Stimulated activated CD4-positive, alpha-beta T cell treated with anti-CD3 and anti-CD28 coated beads, Interleukin-12 subunit alpha, Interleukin-12 subunit beta, amount 100 ng/mL, for 4 hours (primary cell): ENCODE measurements around the gene HORMAD2.
A peak's percentile ranks its signal among the peaks of the same experiment; 100 is the strongest.

Source experiments
- DNase-seq: peaks from one replicate; pipeline ENCODE4 v3.0.0-alpha.2; 2020

The HORMAD2 gene

DNA sequence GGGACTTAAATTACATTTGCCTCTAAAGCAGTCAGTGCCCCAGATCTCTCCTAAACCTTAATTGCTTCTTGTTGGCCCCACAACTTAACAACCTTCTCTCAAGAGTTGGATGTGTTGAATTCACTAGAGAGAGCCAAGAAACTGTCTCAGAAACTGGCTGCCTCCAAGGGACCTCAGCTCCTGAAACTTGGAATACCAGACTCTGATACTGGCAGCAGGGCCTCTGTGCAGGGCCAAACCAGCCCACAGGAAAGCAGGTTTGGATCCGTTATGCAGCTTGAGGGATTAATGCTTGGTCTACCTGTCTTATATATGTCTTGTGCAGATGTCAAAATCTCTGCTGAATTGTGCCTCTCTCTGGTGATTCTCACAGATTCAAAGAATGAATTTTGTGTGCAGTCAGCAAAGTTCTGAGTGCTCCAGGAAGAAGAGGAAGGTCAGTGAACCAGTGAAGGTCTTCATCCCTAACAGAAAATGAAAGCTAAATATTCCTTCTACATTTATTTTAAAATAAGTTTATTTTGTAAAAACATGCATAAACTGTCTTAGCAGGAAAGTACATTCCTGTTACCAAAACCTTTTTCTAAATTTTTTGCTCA, 95.5 kb downstream of the HORMAD2 start:
- no peak for DNase-seq

GRCh38 chr22:30176431-30176830, 96.2 kb downstream of the HORMAD2 start:
- DNase-seq, result no peak

DNA sequence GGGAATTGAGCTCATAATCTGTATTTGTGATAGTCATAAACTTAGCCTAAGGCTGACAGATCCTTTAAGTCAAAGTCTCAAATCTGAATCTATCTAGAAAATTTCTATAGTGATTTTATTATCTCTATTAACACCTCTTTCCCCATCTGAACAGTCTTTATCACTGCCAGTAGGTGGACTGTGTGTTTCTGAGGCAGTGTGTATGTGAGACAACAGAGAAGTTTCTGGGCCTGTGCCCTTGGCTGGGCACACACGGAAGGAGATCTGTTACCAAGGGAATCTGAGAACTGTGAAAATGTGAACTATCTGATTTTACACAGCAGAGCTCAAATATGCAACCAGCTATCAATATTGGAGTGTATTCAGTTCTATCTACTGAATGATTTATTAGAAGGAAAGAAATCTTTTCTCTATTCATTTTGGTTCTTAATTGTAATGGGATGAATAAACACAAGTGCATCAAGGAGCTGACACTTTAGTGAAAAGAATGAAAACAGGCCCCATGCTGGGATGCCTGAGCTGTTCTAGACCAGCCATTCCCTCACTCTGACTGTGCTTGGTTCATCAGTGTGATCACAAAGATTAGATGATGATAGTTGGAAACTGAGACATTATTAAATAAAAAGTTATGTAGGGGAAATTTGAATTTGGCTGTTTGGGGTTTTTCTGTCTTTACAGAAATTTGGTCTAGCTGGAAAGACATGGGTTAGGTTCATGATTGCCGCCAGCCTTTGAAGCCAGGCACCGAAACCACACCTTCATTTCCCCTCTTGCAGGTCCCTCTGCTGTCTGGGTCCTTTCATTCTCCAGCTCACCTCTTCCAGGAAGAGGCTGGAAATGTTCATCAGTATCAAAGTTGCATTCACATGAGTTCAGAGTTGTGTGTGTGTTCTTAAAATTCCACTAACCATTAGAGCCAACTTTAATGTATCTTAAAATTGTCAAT, 98.2 kb downstream of the HORMAD2 start:
- DNase-seq, result peak; percentile 52

DNA sequence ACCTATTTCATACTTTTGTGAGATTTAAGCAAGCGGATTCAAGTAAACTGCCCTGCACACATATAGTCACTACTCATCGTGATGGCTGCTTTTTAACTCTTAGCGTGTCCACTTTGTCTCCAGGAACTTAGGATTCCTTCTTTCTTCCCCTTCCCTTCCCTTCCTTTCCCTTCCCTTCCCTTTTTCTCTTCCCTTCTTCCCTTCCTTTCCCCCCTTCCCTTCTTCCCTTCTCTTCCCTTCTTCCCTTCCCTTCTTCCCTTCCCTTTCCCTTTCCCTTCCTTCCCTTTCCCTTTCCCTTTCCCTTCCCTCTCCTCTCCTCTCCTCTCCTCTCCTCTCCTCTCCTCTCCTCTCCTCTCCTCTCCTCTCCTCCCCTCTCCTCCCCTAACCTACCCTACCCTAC, 100.4 kb downstream of the HORMAD2 start:
- no peak for DNase-seq

DNA sequence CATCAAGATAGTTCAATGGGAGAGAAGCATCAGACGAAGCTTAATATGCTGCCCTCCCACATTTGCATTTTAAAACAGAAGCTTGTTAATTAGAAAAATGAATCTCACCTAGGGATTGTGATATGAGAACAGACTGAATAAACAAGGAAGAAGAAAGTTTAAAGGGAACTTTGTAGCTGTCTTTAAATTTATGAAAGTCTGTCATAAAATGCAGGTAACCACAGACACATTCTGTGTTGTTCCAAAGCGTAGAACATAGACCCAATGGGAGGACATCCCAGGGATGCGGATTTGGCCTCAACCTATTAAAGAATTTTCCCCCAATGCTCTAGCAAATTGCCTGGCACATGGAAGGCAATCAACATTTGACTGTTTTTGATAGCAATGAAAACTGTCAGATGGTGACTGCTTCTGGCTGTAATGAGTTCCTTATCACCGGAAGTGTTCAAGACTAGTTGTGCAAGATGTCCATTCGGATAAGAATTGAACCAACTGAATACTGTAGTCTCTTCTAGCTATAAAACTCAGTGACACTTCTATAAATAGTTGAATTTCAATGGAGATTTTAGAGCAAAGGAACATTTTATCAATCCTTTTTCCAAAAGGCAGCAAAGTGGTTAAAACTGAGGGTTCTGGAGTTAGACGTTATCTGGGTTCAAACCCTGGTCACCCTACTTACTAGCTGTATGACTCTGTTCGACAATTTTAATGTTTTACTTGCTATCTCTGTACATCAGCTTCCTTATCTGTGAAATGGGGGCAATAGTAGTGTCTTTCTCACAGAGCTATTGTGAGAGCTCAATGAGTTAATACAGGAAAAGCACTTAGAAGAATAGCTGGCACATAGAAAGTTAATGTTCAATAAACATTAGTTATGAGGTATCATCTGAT, 101.4 kb downstream of the HORMAD2 start:
- DNase-seq, result no peak

DNA sequence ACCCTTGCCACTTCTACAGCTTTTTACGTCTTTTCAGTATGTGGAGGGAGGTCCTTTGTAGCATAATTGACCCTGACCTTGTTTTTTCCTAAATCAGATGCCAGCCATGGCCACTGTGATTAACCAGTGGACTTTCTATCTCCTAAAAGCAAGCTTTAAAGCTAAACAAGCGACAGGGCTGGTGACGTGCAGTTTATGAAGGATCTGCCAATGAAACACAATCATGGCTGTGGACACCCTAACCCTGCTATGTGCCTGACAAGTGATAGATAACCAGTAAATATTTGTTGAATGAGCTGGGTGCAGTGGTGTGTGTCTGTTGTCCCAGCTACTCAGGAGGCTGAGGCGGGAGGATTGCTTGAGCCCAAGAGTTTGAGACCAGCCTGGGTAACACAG, 102.1 kb downstream of the HORMAD2 start:
- DNase-seq, result no peak

GRCh38 chr22:30182815-30183214, 102.6 kb downstream of the HORMAD2 start:
- DNase-seq, result no peak

DNA sequence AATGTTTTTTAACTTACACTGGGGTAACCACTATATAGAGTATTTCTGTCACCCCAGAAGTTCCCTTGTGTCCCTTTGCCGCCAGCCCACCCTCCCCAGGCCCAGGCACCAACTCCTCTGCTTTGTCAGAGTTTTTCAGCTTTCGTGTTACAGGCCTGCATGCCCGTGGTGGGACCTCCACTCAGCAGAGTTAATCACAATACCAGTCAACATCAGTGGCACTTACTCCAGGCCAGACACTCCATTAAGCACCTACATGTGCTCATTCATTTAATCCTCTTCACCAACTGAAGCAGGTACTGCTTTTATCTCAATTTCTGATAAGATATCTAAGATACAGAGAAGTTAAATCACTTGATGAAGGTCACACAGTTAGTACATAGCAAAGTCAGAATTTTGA, 103.0 kb downstream of the HORMAD2 start:
- DNase-seq, result no peak

DNA sequence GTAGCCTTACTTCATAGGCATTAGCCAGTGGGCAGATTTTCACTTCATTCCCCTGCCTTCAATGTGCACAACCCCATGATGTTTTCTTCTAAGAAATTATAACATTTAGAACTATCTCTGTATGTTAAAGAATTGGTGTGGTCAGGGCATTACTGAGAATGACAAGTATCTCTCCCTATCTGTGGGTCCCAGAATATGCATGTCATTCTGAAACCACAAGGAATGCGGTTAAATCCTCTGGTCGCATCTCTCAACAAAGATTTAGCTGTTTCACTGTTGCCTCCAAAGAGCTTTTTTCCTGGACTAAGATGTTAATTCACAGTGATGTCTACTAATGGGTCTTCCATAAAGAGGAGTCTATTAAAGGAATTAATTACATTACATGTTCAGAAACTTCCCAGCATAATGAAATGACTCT, 103.6 kb downstream of the HORMAD2 start:
- no peak for DNase-seq

DNA sequence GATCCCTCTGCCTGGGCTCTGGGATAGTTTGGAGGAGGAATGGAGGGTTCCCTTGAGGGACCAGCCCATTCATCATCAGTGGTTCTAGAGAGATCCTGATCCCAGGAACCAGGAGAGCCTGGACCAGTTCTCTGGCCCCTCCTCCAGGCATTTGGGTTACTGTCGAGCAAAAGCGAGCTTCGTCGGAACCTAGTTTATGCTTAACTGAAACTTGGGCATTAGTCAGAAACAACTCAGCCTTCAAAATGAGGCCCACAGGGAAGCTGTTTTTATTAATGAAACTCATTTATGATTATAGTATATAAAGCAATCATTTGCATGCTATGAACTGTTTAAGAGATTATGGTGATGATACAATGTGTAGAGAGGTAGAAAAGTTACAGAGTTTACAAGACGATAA, 104.9 kb downstream of the HORMAD2 start:
- DNase-seq, result no peak

DNA sequence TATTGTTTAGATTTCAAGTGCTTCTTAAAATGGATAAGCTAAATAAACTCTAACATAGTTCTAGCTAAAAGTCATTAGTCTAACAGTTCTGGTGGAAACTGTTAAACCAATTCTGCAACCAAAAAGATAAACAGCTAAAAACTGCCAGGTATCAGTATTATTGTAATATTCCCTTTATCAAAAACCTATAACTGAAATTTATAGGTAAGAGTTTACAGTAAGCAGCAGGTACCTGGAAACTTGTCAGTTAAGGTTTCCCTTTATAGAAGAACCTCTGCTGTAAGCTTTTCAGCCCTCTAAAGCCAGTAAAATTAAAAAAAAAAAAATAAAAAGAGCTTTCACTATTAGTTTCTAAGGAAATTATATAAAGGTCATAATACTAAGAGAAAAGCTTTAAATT, 105.3 kb downstream of the HORMAD2 start:
- DNase-seq, result no peak

DNA sequence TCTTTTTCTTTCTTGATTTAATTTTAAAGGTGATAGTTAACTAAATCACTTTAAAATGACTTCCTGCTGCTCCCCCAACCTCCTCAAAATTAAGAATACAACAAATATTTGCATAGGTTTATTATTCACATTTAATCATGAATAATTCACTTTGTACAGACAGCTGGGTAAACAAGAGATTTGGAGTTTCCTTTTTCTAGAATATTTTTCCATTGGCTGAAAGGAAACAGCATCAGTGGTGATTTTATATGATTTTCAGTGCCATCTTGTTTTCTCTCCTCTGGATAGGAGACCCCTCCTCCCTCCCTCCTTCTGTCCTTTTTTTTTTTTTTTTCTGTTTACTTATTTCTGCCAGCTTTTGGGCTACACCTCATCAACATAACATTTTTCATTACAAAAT, 105.8 kb downstream of the HORMAD2 start:
- no peak for DNase-seq

- DNase-seq, result no peak
These were observed 106.2 kb downstream of the HORMAD2 start for GRCh38 chr22:30186510-30186909.

DNA sequence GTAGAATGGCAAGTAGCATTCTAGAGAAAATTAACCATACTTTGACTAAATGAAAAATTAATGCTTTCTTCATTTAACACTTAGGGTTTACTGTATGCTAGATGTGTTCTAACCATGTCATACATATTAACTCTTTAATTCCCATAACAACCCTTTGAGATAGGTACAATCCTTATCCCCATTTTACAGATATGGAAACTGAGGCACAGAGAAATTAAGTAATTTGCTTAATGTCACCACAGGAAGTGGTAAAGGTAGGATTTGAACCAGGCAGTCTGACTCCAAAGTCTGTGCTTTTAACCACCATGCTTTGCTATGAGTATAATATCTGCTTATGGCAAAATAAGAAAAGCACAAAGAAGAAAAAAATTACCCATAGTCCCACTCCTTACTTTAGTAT, 106.8 kb downstream of the HORMAD2 start:
- no peak for DNase-seq

DNA sequence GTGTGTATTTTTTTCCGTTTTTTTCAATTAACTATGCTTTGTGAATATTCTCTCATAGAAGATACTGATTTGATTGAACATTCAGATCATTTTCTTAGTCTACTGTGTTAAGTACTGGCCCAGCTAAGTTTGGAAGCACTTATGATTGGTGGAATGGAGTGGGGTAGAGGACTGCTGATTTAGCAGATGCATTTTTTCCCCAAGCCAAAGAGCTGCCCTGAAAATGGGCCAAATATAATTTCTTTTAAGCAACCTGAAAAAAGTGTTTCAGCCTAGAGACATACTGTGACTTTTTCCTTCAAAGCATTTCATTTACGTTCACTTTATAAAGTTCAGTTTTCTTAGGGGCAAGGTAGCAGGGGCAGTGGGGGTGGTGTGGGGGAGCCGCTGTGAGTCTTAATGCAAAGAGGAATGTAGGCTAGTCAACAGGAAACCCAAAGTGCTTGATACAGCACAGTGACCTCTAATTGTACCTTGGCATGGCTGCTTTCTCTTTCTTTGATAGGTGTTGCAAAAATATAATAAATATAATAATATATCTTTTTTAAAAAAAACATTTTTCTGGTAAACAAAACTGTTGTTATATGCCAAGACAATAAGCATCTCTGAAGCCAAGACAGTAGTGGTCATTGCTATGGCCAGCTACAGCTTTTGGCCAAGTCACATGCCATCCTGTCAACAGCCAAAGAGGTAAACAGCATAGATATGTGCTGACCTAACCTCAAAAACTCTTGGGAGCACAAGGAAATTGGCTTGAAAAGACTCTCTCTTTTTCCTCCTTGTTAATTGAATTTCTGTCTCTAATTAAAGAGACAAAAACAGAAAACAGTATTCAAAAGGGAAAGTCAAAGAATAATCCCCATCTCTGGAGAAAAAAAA, 107.5 kb downstream of the HORMAD2 start:
- DNase-seq, result no peak

DNA sequence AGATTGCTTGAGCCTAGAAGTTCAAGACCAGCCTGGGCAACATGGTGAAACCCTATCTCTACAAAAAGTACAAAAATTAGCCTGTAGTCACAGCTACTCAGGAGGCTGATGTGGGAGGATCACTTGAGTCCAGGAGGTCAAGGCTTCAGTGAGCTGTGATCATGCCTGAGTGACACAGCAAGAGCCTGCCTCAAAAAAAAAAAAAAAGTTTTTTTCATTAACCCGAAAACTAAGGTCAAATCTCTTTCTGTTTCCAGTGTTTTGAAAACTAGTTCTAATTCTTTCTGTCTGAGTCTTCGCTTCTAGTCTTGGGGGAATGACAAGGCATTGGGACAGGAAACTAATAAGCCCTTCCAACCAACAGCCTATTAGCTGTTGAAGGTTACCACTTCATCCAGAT, 108.6 kb downstream of the HORMAD2 start:
- DNase-seq, result no peak

DNA sequence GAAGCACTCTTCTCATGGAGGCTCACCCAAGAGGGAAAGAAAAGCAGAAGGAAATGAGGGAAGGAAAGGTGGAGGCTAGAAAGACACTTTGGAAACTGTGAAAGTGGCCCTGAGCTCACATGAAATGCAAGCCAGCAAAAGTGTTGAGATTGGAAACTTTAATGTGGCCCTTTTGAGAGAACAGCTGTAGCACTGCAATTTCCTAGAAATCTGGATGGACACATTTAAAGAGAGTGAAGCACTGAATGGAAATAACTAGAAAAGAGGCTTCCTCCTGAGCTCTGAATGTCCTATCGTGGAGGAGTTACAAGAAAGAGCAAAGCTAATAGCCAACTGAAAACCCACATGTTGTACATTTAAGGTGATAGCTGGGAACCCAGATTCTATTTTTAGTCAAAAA, 110.3 kb downstream of the HORMAD2 start:
- DNase-seq, result no peak

DNA sequence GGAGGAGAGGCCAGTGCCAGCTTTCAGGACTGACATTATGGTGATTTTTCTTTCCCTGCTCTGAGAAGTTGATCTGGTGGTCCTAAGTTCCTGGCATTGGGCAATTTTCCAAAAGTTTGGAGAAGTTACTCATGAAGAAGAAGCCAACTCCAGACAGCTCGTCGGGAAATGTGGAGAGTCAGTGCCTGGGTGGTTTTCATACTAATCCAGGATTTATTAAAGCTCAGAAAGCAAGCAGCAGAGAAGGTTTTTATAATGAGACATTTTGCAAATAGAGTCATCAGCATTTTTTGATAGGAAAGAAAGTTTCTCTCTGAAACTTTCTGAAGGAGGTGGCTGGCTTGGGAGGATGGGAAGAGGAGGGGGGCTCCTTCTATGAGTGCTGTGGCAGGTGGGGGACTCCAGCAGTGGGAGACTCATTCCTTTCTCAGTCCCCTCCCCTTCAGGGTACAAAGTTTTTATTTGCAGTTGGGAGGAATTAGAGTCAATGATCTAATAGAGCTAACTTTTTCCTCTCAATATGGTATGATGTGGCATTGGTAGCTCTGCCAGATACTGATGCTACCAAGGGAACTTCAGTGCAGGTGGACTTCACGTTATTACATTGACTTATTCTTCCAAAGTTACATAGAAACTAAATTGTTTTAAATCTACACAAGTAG, 110.9 kb downstream of the HORMAD2 start:
- no peak for DNase-seq

GRCh38 chr22:30192427-30192826, 112.2 kb downstream of the HORMAD2 start:
- DNase-seq, result no peak

DNA sequence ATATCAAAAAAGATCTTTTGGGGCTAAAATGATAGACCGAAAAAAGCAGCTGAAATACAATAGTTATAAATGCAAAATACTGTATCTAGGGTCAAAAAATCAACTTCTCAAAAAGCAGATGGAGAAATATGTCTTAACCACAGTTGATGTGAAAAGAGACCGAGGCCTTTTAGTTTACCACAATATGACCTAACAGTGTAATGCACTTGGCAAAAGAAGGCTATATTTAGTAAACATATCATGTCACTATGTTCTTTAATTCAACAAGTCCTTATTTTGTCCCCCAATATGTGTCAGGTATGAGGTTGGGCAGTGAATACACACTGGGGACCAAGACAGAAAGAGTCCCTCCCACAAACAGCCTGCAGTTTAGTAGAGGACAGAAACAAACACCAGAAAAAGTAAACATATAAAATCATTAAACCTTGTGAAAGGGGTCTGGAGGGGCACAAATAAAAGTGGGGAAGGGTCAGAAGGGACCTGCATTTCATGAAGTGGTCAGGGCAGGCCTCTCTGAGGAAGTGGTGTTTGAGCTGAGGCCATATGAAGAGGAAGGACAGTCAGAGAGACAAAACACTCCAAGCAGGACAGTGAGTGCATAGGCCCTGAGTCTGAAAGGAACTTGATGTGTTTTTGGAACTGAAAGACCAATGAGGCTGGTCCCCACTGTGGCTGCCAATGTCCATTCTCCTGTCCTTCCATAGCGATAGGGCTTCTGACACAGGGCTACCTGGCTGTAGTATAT, 112.9 kb downstream of the HORMAD2 start:
- DNase-seq, result no peak
